HG03139 (cell line): ENCODE data around the gene CILP2.

ENCODE experiments used
- ATAC-seq: cut with Tn5 transposase; IDR thresholded peaks from one replicate; pipeline ENCODE4 v1.9.1; 2021; ENCODE audit not compliant: unreplicated experiment

The CILP2 gene

GRCh38 chr19:19504754-19505668 lies 33.1 kb upstream of the CILP2 start:
- no peak for ATAC-seq

DNA sequence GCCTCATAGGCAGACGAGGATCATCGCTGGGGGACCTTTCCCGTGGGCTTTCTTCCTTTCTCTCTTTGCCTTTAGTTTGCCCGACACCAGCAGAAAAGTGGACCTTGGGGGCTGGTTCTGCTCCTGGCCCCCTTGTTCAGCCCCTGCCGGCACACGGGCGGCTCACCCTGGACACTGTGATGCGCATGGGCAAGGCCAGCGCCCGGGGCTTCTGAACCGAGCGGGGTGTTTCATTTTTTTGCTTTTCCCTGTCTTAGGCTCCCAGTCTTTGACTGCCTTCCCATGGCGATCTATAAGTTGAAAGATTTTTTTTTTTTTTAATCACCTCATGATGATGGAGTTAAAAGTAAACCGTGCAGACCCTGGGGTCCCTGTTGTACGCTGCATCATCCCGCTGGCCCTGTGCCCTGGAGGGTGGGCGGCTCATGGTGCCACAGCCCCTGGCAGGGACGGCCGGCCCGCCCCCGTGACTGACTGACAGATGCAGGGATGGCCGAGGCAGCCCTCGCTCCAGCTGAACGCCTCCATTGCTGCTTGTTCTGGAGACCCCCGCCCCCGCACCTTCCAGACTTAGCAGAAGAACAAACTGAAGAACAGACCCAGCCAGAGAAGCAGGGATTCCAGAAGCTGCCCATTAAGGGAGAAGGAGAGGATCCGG lies 32.3 kb upstream of the CILP2 start:
- no peak for ATAC-seq

DNA sequence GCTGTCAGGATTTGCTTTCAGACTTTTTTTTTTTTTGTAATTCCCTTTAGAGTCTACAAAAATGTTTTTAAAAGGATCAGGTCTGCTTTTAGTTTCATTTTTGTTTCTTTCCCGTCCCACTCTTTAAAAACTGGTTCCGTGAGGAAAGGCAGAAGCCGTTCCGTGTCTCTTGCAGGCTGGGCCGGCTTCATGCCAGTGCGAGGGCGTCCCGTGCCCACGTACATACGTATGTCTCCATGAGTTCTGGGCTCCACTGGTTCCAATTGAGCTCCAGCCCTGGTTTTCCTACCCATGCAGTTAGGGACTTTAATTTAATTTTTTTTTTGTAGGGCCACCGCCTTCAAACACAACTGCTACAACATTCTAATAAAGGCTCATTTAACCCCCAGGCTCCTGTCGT lies 31.5 kb upstream of the CILP2 start:
- no peak for ATAC-seq

- no peak for ATAC-seq
Observed at GRCh38 chr19:19507354-19507753, 30.7 kb upstream of the CILP2 start.

- ATAC-seq = no peak
Observed at GRCh38 chr19:19508217-19508616, 29.8 kb upstream of the CILP2 start.

GRCh38 chr19:19510432-19510831 lies 27.6 kb upstream of the CILP2 start:
- no peak for ATAC-seq

GRCh38 chr19:19513682-19514081 lies 24.4 kb upstream of the CILP2 start:
- no peak for ATAC-seq

- no peak for ATAC-seq
Observed at GRCh38 chr19:19514215-19514657, 23.8 kb upstream of the CILP2 start.

DNA sequence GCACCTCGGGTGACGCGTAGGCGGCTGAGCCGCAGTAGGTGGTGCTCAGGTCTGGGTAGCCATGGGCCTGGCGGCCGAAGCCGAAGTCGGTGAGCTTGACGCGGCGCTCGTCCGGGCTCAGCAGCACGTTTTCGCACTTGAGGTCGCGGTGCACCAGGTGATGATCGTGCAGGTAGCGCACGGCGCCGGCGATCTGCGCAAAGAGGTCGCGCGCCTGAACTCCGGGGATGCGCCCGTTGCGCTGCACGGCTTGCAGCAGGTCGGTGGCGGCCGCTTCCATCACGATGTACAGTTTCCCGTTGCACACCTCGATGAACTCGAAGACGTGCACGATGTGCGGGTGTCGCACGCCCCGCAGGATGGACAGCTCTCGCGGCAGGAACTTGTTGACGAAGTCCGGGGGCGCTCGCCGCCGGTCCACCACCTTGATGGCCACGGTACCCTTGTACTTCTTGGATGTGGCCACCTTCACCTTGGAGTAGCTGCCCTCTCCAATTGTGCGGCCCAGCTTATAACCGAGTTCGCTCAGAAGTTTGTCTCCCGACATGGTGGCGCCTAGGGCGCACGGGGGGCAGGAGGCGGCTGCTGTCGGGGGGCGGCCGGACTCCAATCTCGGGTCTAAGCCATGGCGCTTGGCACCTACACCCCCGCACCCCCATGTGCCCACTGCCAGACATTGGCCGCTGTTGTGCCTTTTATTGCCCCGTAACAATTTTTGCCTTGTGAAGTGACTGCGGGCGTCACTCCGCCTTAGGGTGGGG lies 23.0 kb upstream of the CILP2 start, which contains the start of gene TSSK6:
TSSK6 (minus strand) TSS at position 668 of the 761 bp plus-strand sequence; CDS start at position 547, 121 bp downstream.
- ATAC-seq = no peak

DNA sequence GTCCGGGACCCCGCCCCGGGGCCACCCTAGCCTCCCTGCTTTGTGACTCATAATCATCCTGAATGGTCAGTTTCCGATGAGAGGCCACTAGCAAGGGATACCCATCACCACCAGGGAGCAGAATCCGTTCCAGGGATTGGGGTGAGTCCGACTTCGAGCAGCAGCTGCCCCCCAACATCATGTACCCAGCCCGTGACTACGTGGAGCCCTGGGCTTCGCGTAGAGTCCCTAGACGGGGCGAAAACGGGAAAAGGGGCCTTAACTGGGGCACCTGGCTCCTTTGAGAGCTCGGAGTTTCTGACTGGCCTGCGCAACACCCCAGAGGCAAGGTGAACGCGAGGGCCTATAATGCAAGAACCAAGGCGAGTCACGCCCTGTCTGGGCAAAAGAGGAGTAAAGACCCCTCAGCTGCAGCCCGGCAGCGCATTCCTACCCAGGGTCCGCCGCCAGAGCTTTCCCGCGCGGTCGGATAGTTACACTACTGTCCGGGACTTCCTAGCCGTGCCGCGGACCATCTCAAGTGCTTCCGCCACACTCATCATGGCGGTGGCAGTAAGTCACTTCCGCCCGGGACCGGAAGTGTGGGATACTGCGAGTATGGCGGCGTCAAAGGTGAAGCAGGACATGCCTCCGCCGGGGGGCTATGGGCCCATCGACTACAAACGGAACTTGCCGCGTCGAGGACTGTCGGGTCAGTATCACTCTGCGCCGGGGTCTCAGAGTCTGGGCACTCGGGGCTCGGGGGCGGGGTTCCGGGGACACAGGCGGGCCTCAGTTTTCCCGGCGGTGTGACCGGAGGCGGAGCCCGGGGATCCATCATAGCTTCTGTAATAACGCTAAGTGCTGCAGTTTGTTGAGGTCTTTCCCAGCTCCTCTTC lies 22.2 kb upstream of the CILP2 start, which contains the start of gene NDUFA13:
NDUFA13 (plus strand) TSS at position 584 of the 878 bp plus-strand sequence; CDS start at position 598, 14 bp downstream.
- peak; percentile 80 for ATAC-seq

GRCh38 chr19:19517235-19517619 lies 20.8 kb upstream of the CILP2 start:
- no peak for ATAC-seq

GRCh38 chr19:19520989-19521388 lies 17.1 kb upstream of the CILP2 start:
- ATAC-seq = no peak

GRCh38 chr19:19523177-19523576 lies 14.9 kb upstream of the CILP2 start:
- ATAC-seq = no peak

GRCh38 chr19:19524053-19524452 lies 14.0 kb upstream of the CILP2 start:
- ATAC-seq = no peak

- no peak for ATAC-seq
Observed at GRCh38 chr19:19525611-19526380, 12.3 kb upstream of the CILP2 start.

- ATAC-seq = no peak
Observed at GRCh38 chr19:19526581-19527370, 11.3 kb upstream of the CILP2 start.

- no peak for ATAC-seq
Observed at GRCh38 chr19:19527371-19527656, 10.8 kb upstream of the CILP2 start.

DNA sequence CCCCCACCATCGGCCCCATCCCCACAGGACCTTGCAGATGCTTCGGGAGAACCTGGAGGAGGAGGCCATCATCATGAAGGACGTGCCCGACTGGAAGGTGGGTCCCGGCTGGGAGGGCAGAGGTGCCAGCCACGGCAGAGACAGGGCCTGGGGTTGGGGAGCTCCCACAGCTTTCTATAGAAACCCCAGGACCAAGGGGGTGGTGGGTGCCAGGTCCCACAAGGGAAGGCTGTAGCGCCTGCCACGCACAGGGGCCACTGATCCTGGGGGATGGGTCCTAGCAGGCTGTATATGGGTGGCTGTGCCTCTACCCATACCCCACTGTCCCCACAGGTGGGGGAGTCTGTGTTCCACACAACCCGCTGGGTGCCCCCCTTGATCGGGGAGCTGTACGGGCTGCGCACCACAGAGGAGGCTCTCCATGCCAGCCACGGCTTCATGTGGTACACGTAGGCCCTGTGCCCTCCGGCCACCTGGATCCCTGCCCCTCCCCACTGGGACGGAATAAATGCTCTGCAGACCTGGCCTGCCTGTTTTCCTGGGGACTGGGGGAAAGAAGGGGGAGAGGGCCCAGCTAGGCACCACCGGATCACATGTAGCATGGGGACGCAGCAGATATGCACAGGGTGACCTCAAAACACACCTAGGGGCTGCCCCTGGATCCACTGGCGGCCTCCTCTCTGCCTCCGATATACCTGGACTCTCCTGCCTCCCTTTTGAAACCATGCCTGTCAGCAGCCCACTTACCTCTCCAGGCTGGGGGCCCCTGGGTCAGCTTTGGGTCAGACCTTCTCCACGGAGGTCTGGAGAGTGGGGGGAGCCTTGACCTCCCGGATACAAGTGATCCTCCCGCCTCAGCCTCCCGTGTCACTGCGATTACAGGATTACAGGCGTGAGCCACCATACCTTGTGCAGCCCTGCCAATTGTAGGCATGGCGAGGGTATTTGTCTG lies 10.1 kb upstream of the CILP2 start:
- no peak for ATAC-seq
